Astrocyte (in vitro differentiated cells and primary cell): ENCODE results near the gene LINGO3. TPM values are rescaled to one million over a fixed set of nuclear protein-coding genes. Genes with fewer than 3 reads are reported as not detected.
A peak's percentile ranks its signal among the peaks of the same experiment; 100 is the strongest.

Experiments
- DNase-seq: peaks from one replicate; pipeline ENCODE4 v3.0.0-alpha.2; 2010; ENCODE audit warnings: low read depth
- FAIRE-seq: peaks from 2 replicates; lab custom pipeline; 2011; peaks lifted over from hg19 to GRCh38; lab: Jason Lieb, UNC
- H2AFZ ChIP-seq: 2 replicates; pipeline ENCODE4 v1.6.0; 2012; ENCODE audit warnings: low read depth, low read length, inconsistent platforms
- H3K27ac ChIP-seq: 2 replicates; pipeline ENCODE4 v1.5.1; 2011; ENCODE audit warnings: low read depth, low read length, inconsistent platforms
- H3K27me3 ChIP-seq: 2 replicates; pipeline ENCODE4 v1.6.0; 2011; ENCODE audit warnings: low read length, inconsistent platforms; ENCODE audit not compliant: insufficient read depth
- H3K36me3 ChIP-seq: 2 replicates; pipeline ENCODE4 v1.5.1; 2011; ENCODE audit warnings: low read length, inconsistent platforms; ENCODE audit not compliant: insufficient read depth
- H3K4me1 ChIP-seq: 2 replicates; pipeline ENCODE4 v1.5.1; 2011; ENCODE audit warnings: low read length, inconsistent platforms; ENCODE audit not compliant: insufficient read depth
- H3K4me2 ChIP-seq: 2 replicates; pipeline ENCODE4 v1.6.0; 2012; ENCODE audit warnings: low read length, inconsistent platforms
- H3K4me3 ChIP-seq: 2 replicates; pipeline ENCODE4 v1.5.1; 2011; ENCODE audit warnings: low read depth, mild to moderate bottlenecking, low read length, inconsistent platforms; ENCODE audit not compliant: insufficient read depth
- H3K79me2 ChIP-seq: 2 replicates; pipeline ENCODE4 v1.6.0; 2012; ENCODE audit warnings: mild to moderate bottlenecking, low read length, inconsistent platforms; ENCODE audit not compliant: insufficient read depth
- H3K9ac ChIP-seq: 2 replicates; pipeline ENCODE4 v1.6.0; 2012; ENCODE audit warnings: mild to moderate bottlenecking, low read length, inconsistent platforms
- H3K9me3 ChIP-seq: 2 replicates; pipeline ENCODE4 v1.5.1; 2012; ENCODE audit warnings: low read depth, mild to moderate bottlenecking, low read length, inconsistent platforms; ENCODE audit not compliant: insufficient read depth
- H4K20me1 ChIP-seq: 2 replicates; pipeline ENCODE4 v1.6.0; 2012; ENCODE audit warnings: low read length, inconsistent platforms; ENCODE audit not compliant: insufficient read depth
- H3K27ac Mint-ChIP-seq: one replicate; pipeline ENCODE4 v1.8.0; 2021; ENCODE audit warnings: mild to moderate bottlenecking, mixed read lengths; ENCODE audit not compliant: unreplicated experiment
- H3K27me3 Mint-ChIP-seq: one replicate; pipeline ENCODE4 v1.8.0; 2021; ENCODE audit warnings: low read depth, mixed read lengths; ENCODE audit not compliant: unreplicated experiment
- H3K36me3 Mint-ChIP-seq: one replicate; pipeline ENCODE4 v1.8.0; 2021; ENCODE audit warnings: low read depth, mixed read lengths; ENCODE audit not compliant: unreplicated experiment
- H3K4me1 Mint-ChIP-seq: one replicate; pipeline ENCODE4 v1.8.0; 2021; ENCODE audit warnings: low read depth, mixed read lengths; ENCODE audit not compliant: unreplicated experiment
- H3K4me3 Mint-ChIP-seq: one replicate; pipeline ENCODE4 v1.8.0; 2021; ENCODE audit warnings: mild to moderate bottlenecking, moderate library complexity, mixed read lengths; ENCODE audit not compliant: unreplicated experiment
- H3K9me3 Mint-ChIP-seq: one replicate; pipeline ENCODE4 v1.8.0; 2021; ENCODE audit warnings: mild to moderate bottlenecking, mixed read lengths; ENCODE audit not compliant: unreplicated experiment
- CTCF ChIP-seq: IDR thresholded peaks from 2 replicates; pipeline ENCODE4 v1.5.1; 2011; ENCODE audit warnings: low read depth, mild to moderate bottlenecking, inconsistent platforms, low read length, moderate library complexity; ENCODE audit not compliant: insufficient read depth
- EZH2 ChIP-seq: IDR thresholded peaks from 2 replicates; pipeline ENCODE4 v1.6.1; 2012; ENCODE audit warnings: mild to moderate bottlenecking, low read length, inconsistent platforms; ENCODE audit not compliant: insufficient read depth
- total RNA-seq: library from RNA; stranded (reverse); gene quantifications from 2 replicates; pipeline ENCODE4 v1.2.1, GENCODE V29; 2021

Gene LINGO3
- total RNA-seq, 1 donor from 2014 or later, result not detected

- FAIRE-seq, result no peak
- H3K36me3 Mint-ChIP-seq, result peaks cover 4% of the 10 kb centered on the region
- Histone ChIP-seq H3K79me2 (no peaks in the 10 kb centered on the region), H3K4me2 (no peak overlapping the region), H3K9ac (no peak overlapping the region), H2AFZ (no peak overlapping the region), H4K20me1 (peaks cover 49% of the 10 kb centered on the region), H3K4me1 (peaks cover 8% of the 10 kb centered on the region), H3K27me3 (peaks cover 42% of the 10 kb centered on the region), H3K9me3 (no peaks in the 10 kb centered on the region), H3K4me3 (no peak overlapping the region), H3K27ac (no peak overlapping the region), H3K36me3 (no peaks in the 10 kb centered on the region)
- peaks cover 48% of the 10 kb centered on the region for H3K27me3 Mint-ChIP-seq
- DNase-seq, result no peak
- H3K4me3 Mint-ChIP-seq, result no peak overlapping the region
- no peaks in the 10 kb centered on the region for H3K4me1 Mint-ChIP-seq
- H3K27ac Mint-ChIP-seq, result peak overlapping the region; percentile 80
- TF ChIP-seq EZH2 (peak; percentile 21), CTCF (no peak)
- no peaks in the 10 kb centered on the region for H3K9me3 Mint-ChIP-seq
Measured at GRCh38 chr19:2287585-2288337, 20.2 kb downstream of the LINGO3 start.

- DNase-seq (no peak), FAIRE-seq (no peak)
- H3K27me3 ChIP-seq, result peaks cover 34% of the 10 kb centered on the region
Measured at GRCh38 chr19:2286402-2287140, 21.4 kb downstream of the LINGO3 start.

GRCh38 chr19:2283835-2284507 is 24.0 kb downstream of the LINGO3 start:
- FAIRE-seq (no peak), DNase-seq (no peak)
- H3K36me3 ChIP-seq, result no peaks in the 10 kb centered on the region
- peaks cover 3% of the 10 kb centered on the region for H3K4me1 Mint-ChIP-seq
- H4K20me1 ChIP-seq, result peaks cover 36% of the 10 kb centered on the region
- H3K9me3 Mint-ChIP-seq, result no peaks in the 10 kb centered on the region
- peaks cover 3% of the 10 kb centered on the region for H3K36me3 Mint-ChIP-seq
- no peaks in the 10 kb centered on the region for H3K9me3 ChIP-seq
- H3K9ac ChIP-seq, result no peak overlapping the region
- no peak overlapping the region for H3K4me3 ChIP-seq
- H3K27ac Mint-ChIP-seq, result no peak overlapping the region
- H3K79me2 ChIP-seq, result no peaks in the 10 kb centered on the region
- no peak overlapping the region for H3K4me2 ChIP-seq
- H2AFZ ChIP-seq, result no peak overlapping the region
- peaks cover 15% of the 10 kb centered on the region for H3K27me3 ChIP-seq
- H3K4me3 Mint-ChIP-seq, result no peak overlapping the region
- H3K27me3 Mint-ChIP-seq, result peaks cover 36% of the 10 kb centered on the region
- peaks cover 6% of the 10 kb centered on the region for H3K4me1 ChIP-seq
- TF ChIP-seq CTCF, result no peak
- no peak for TF ChIP-seq EZH2
- no peak overlapping the region for H3K27ac ChIP-seq

More at GRCh38 chr19:2286402-2287140, 21.4 kb downstream of the LINGO3 start:
- peaks cover 45% of the 10 kb centered on the region for H3K27me3 Mint-ChIP-seq
- no peak overlapping the region for H3K27ac ChIP-seq
- no peak overlapping the region for H3K4me3 ChIP-seq
- no peak overlapping the region for H3K4me2 ChIP-seq
- peaks cover 3% of the 10 kb centered on the region for H3K4me1 Mint-ChIP-seq
- H3K79me2 ChIP-seq, result no peaks in the 10 kb centered on the region
- no peak for TF ChIP-seq EZH2
- no peak overlapping the region for H3K4me3 Mint-ChIP-seq
- H3K4me1 ChIP-seq, result peaks cover 14% of the 10 kb centered on the region
- peaks cover 4% of the 10 kb centered on the region for H3K36me3 Mint-ChIP-seq
- H3K27ac Mint-ChIP-seq, result no peak overlapping the region
- H3K36me3 ChIP-seq, result no peaks in the 10 kb centered on the region
- H3K9me3 Mint-ChIP-seq, result no peaks in the 10 kb centered on the region
- no peak overlapping the region for H3K9ac ChIP-seq
- H3K9me3 ChIP-seq, result no peaks in the 10 kb centered on the region
- H2AFZ ChIP-seq, result no peak overlapping the region
- H4K20me1 ChIP-seq, result peaks cover 52% of the 10 kb centered on the region
